Stromal cell of bone marrow (primary cell): ENCODE data around the gene DUSP5.

Source experiments
- DNase-seq: peaks from one replicate; pipeline ENCODE4 v3.0.0-alpha.2; 2012; ENCODE audit warnings: low read depth

DUSP5 gene

GRCh38 chr10:110501142-110501937 is 3.6 kb downstream of the DUSP5 start:
- peak; percentile 95 for DNase-seq

DNA sequence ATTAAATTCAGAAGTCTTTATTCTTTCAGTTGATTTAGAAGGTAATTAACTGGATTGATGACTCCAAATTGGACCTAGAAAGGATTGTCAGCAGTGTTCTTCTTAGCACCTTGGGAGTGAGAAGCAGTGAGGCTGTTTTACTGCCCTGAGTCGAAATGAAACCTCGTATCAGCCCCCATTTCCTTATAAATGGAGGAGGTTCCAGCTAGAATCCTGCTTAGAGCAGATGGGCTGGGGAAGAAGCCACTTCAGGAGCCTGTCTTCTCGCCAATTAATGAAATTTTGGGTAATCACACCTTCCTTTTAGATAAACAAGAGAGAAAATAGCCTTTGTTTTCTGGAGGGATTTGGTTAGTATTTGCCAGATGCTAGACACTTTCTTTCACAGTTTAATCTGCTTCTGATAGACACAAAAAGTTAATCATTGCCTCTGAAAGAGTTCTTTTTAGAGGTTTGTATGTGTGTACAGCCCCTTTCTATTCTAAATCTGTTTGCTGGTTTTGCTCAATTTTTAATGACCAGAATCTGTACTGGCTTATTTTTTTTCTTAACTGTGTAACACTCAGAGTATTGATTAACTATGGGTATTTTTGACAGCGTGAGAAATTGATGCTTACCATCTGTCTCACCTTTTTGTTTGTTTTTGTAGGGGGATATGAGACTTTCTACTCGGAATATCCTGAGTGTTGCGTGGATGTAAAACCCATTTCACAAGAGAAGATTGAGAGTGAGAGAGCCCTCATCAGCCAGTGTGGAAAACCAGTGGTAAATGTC is 4.6 kb downstream of the DUSP5 start:
- DNase-seq: no peak

DNA sequence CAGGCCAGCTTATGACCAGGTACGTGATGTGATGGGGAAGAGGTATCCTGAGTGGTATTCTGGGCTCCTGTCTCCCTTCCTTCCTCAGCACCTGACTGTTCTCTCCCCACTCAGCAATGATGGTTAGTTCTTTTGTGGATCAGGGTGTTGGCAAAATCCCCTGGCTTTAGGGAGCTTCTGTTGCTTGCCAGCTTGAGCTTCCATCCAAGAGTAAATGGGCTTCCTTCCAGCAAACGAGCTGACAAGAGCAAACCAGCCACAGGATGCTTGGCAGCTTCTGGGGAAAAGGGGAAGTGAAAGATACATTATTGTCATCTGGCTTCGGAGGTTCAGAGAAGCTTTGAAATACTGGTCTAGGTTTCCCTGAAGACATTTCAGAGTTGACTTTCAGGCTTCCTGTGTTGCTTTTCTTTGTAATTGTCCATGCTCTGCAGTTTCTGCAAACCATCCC is 5.2 kb downstream of the DUSP5 start:
- peak; percentile 82 for DNase-seq

DNA sequence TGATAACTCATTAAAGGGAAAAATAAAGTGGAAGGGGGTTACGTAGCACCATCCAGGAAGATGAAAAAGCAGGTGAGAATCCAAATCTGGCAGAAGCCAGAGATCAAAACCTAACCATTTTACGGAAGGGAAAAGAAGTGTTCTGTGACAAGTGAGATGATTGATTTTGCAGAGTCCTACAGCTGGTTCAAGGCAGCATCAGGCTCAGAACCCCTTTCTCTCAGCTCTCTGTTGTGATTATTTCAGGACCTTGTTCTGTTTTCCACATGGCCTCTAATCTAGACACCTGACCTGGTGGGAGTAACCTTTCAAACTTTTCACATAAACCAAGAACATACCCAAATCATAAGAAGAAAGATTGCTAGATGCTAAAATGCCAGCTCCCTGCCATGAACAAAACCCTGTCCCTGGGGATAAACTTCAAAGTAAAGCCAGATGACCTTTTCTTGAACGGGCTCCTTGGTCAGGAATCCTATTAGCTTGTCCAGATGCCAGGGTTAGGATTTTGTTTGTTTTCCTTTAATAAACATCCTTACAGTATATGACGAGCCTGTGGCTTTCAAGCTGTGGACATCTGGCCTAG is 5.9 kb downstream of the DUSP5 start:
- no peak for DNase-seq

DNA sequence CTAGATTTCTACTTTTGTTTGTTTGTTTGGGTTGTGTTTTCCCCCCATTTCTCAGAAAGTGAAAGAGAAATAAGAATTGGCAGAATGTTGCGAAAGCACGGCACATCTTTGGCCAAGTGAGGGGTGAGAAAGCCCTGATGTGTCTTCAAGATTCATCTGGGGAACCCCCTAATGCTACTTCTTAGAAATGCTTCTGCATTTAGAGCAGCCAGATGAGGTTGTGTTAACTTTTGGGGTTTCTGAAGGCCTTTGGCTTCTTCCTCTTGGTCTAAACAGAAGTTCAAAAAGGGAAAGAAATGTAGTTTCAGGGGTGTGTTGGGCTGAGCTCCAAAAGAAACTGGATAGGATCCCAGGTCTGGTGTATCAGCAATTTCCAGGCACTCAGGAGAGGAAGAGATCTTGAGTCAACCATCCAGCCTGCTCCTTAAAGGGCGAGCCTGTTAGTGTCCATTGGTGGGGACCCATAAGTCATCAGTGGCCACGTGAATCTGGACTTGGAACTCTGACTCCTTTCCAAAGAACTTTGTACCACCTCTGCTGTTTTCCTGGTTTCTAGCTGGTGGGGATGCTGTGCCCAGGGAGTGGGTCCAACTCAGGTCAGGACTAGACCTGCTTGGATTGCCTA is 6.5 kb downstream of the DUSP5 start:
- DNase-seq: peak; percentile 76

DNA sequence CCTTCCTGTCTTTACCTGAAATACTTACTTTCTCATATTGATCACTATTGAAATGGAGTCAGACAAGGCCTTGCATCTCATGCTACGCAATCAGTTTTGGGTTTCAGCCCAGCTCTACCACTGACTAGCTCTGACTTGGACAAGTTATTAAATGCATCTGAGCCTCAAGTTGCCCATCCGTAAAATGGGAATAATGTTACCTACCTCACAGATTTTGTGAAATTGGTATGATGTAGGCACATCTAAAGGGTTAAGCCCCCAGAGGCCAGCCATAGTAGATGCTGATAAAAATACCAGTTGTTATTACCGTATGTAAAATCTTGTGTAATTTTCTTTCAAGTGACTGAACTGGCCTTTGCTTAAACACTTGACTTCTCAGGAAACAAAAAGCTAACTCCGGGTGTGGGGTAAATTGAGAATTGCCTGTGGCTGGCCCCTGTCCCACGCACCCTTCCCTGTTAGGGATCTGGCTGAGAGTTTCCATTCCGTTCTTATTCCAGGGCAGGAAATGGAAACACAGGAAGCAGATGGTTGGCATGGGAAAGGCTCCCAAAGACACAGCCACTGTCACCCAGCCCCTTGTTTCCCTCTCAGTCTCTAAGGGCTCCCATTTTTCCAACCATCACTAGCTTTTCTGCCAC is 7.5 kb downstream of the DUSP5 start:
- DNase-seq: no peak

DNA sequence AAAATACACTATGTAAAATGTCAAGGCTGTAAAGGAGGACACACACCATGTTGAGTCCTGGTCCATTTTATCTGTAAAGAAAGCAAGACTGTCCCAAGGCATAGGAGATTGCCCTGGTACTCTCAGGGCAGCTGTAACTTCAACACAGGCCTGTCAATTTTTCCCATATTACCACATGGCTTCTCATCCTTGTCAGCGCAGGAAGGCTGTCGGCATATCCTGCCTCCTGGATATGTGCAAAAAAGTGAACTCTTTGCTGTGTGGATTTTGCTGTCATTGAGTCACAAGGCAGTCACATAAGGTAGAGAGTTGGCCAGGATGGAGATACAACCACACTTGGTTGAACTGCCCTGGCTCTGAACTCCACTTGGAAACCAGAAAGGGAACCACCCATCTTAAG is 8.7 kb downstream of the DUSP5 start:
- no peak for DNase-seq

DNA sequence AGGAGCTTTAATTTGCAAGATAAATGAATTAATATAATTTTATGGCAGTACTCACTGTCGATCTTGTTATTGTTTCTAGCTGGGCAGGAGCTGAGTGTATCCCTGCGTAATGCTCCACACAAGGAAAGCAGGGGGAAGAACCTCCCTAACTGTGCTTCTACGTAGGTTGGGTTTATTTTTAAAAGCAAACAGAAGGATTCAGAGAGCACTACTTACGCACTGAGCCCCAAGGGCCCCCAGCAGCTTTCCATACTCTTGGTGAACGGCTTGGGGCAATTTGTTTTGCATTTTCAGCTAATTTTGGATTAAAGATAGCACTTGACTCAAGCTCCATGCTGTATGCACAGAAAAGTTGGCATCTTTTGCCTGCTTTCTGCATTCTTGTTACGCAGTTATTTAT is 9.6 kb downstream of the DUSP5 start:
- DNase-seq: no peak

GRCh38 chr10:110508159-110508788 is 10.6 kb downstream of the DUSP5 start:
- no peak for DNase-seq

GRCh38 chr10:110508806-110509544 is 11.3 kb downstream of the DUSP5 start:
- DNase-seq: no peak

GRCh38 chr10:110509560-110509959 is 11.9 kb downstream of the DUSP5 start:
- no peak for DNase-seq

- no peak for DNase-seq
Measured at GRCh38 chr10:110510086-110510485, 12.4 kb downstream of the DUSP5 start.

- DNase-seq: no peak
Measured at GRCh38 chr10:110510730-110511129, 13.0 kb downstream of the DUSP5 start.

- DNase-seq: no peak
Measured at GRCh38 chr10:110511734-110512449, 14.2 kb downstream of the DUSP5 start.

- DNase-seq: peak; percentile 91
Measured at GRCh38 chr10:110512461-110513187, 14.9 kb downstream of the DUSP5 start.

- DNase-seq: no peak
Measured at GRCh38 chr10:110513949-110514348, 16.2 kb downstream of the DUSP5 start.

DNA sequence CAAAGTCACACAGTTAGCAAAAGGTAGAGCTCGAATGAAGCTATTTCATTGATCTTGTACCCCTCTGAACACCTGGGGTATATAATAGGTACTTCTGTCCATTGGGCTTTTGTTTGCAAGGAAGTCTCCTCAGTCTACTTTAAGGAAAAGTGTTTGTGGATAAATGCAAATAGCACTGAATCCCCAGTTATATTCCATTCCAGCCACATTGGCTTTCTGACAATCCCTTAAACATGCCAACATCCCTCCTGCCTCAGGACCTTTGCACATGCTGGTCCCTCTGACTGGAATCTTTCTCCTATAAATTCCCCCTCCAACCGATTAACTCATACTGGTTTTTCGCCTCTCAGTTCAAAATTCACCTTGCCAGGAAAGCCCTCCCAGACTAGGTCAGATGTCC is 17.1 kb downstream of the DUSP5 start:
- DNase-seq: no peak

GRCh38 chr10:110516815-110517492 is 19.2 kb downstream of the DUSP5 start:
- DNase-seq: no peak
